ENCODE measurements around the gene S100P.

GRCh38 chr4:6697131-6697530 lies 3.5 kb downstream of the S100P start:
- no peak for TF ChIP-seq POLR2A (IDR thresholded peaks at IDR 0.05)
- TF ChIP-seq, protein P1, sequence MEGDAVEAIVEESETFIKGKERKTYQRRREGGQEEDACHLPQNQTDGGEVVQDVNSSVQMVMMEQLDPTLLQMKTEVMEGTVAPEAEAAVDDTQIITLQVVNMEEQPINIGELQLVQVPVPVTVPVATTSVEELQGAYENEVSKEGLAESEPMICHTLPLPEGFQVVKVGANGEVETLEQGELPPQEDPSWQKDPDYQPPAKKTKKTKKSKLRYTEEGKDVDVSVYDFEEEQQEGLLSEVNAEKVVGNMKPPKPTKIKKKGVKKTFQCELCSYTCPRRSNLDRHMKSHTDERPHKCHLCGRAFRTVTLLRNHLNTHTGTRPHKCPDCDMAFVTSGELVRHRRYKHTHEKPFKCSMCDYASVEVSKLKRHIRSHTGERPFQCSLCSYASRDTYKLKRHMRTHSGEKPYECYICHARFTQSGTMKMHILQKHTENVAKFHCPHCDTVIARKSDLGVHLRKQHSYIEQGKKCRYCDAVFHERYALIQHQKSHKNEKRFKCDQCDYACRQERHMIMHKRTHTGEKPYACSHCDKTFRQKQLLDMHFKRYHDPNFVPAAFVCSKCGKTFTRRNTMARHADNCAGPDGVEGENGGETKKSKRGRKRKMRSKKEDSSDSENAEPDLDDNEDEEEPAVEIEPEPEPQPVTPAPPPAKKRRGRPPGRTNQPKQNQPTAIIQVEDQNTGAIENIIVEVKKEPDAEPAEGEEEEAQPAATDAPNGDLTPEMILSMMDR (IDR thresholded peaks at IDR 0.05), result no peak

Measured in gastroesophageal sphincter (tissue), 3 donors.